Body of pancreas (tissue), 4 donors: ENCODE measurements around the gene HMGB4.

Source experiments
- POLR2A ChIP-seq, 3 donors: fragments of 450-650 bp; IDR thresholded peaks; one replicate each; pipeline ENCODE4 v1.6.1; 2016; ENCODE audit warnings: antibody characterized with exemption in 3 of 3, mild to moderate bottlenecking in 2 of 3
- TF ChIP-seq, protein P1 (sequence below), 7 experiments: fragments of 450-650 bp in 4 of 7; fragments of 200-600 bp in 3 of 7; sonication (generic) in 3 of 7; IDR thresholded peaks; one replicate each; pipeline ENCODE4 v1.5.1; 2016 to 2019; ENCODE audit warnings: antibody characterized with exemption in 7 of 7

DNA sequence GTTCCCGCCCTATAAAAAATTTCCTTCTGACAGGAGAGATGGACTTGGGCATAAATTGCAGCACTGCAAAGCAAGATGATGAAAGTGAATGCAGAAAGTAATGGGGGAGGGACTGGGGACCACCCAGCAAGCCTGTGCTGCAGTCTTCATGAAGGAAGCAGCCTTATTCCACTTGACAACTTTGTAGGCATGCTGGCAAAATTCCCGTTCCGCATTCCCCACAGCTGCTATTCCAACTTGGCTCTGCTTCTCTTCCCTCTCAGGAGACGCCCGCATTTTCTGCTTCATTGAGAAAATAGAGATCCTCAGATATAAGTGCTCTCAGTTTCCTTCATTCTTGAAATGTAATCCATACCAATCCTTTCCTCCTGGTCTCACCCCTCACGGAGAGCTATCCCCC is 2.4 kb downstream of the HMGB4 start:
- TF ChIP-seq, protein P1, sequence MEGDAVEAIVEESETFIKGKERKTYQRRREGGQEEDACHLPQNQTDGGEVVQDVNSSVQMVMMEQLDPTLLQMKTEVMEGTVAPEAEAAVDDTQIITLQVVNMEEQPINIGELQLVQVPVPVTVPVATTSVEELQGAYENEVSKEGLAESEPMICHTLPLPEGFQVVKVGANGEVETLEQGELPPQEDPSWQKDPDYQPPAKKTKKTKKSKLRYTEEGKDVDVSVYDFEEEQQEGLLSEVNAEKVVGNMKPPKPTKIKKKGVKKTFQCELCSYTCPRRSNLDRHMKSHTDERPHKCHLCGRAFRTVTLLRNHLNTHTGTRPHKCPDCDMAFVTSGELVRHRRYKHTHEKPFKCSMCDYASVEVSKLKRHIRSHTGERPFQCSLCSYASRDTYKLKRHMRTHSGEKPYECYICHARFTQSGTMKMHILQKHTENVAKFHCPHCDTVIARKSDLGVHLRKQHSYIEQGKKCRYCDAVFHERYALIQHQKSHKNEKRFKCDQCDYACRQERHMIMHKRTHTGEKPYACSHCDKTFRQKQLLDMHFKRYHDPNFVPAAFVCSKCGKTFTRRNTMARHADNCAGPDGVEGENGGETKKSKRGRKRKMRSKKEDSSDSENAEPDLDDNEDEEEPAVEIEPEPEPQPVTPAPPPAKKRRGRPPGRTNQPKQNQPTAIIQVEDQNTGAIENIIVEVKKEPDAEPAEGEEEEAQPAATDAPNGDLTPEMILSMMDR (IDR thresholded peaks at IDR 0.05) = no peak
- no peak for TF ChIP-seq POLR2A (IDR thresholded peaks at IDR 0.05)
